Body of pancreas (tissue), 4 donors: ENCODE results near the gene CD74.

Experiments
- CTCF ChIP-seq, 7 experiments: fragments of 450-650 bp in 4 of 7; fragments of 200-600 bp in 3 of 7; sonication (generic) in 3 of 7; IDR thresholded peaks; one replicate each; pipeline ENCODE4 v1.5.1; 2016 to 2019; ENCODE audit warnings: antibody characterized with exemption in 7 of 7
- POLR2A ChIP-seq, 3 donors: fragments of 450-650 bp; IDR thresholded peaks; one replicate each; pipeline ENCODE4 v1.6.1; 2016; ENCODE audit warnings: antibody characterized with exemption in 3 of 3, mild to moderate bottlenecking in 2 of 3

DNA sequence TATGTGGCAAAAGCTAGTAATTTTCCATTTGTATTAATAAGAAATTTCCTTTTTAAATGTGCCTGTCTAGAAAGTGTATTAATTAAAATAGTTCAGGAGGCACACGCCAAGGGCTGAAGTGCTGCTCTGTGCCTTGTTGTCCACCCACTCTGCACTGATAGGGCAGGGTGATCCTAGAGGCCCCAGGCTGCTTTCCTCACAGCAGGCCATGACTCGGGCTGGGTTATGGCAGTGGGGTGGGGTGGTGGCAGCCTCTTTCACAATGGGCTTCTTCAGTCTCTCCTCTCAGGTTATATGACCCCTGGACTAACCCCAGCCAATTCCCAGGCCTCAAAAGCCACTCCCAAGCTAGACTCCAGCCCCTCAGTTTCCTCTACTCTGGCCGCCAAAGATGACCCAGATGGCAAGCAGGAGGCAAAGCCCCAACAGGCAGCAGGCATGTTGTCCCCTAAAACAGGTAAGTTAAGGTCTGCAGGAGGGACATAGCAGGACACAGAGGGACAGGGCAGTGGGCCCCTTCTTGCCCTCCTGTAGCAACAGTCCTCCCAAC, 19.5 kb downstream of the CD74 start:
- TF ChIP-seq CTCF (IDR thresholded peaks at IDR 0.05) (no peak), POLR2A (IDR thresholded peaks at IDR 0.05) (no peak)
